Measurements from ENCODE around the gene PSMD11. TPM values are rescaled to one million over a fixed set of nuclear protein-coding genes. Genes with fewer than 3 reads are reported as not detected.

The PSMD11 gene
- total and polyA plus RNA-seq, 2 experiments from 2014 or later, result 44.2 to 158 TPM

- no peak overlapping the region for H3K27ac ChIP-seq
- 94 to 97% methylated on average over 4 of the region's 4 CpGs for WGBS, 2 experiments (ENCODE audit: low coverage in 1 of 2, low lambda C conversion rate in 2 of 2, missing lambda C conversion rate in 2 of 2)
- H3F3A ChIP-seq (ENCODE audit: insufficient read depth), result peaks cover 13% of the 10 kb centered on the region; the same call in 1 of the 2 replicates
- in situ Hi-C loops (cut with MboI), result no loop called here
- no peak overlapping the region for H2AFZ ChIP-seq
- H3K79me2 ChIP-seq (ENCODE audit: insufficient read depth), result no peaks in the 10 kb centered on the region
- no peaks in the 10 kb centered on the region for H3K9me2 ChIP-seq (ENCODE audit: insufficient read depth)
- no peaks in the 10 kb centered on the region for H4K20me1 ChIP-seq (ENCODE audit: insufficient read depth)
- no peaks in the 10 kb centered on the region for H3K36me3 ChIP-seq (ENCODE audit: low read depth)
- peaks cover 13% of the 10 kb centered on the region for H3K4me1 ChIP-seq (ENCODE audit: insufficient read depth)
- H3K4me2 ChIP-seq (ENCODE audit: unreplicated experiment), result no peak overlapping the region
- no peak for DNase-seq
- H3K9ac ChIP-seq, result no peak overlapping the region
- no peaks in the 10 kb centered on the region for H3K27me3 ChIP-seq (replicated peaks; ENCODE audit: insufficient read depth)
- H3K9me3 ChIP-seq (ENCODE audit: low read depth), result no peaks in the 10 kb centered on the region
- no peak overlapping the region for H3K4me3 ChIP-seq
- no peak for TF ChIP-seq EZH2 (IDR thresholded peaks at IDR 0.05; ENCODE audit: insufficient read depth, poor library complexity, severe bottlenecking)
- no peak for TF ChIP-seq EZH2phosphoT487 (IDR thresholded peaks at IDR 0.05; ENCODE audit: insufficient read depth, low read depth)
These were observed 71.5 kb downstream of the PSMD11 start for GRCh38 chr17:32515677-32516383.

- H3K4me1 ChIP-seq (ENCODE audit: insufficient read depth), result peaks cover 13% of the 10 kb centered on the region
- no peaks in the 10 kb centered on the region for H3K9me2 ChIP-seq (ENCODE audit: insufficient read depth)
- H3K4me2 ChIP-seq (ENCODE audit: unreplicated experiment), result no peak overlapping the region
- peaks cover 14% of the 10 kb centered on the region; the same call in 1 of the 2 replicates for H3F3A ChIP-seq (ENCODE audit: insufficient read depth)
- TF ChIP-seq EZH2phosphoT487 (IDR thresholded peaks at IDR 0.05; ENCODE audit: insufficient read depth, low read depth) (no peak), EZH2 (IDR thresholded peaks at IDR 0.05; ENCODE audit: insufficient read depth, poor library complexity, severe bottlenecking) (no peak)
- H2AFZ ChIP-seq, result no peak overlapping the region
- in situ Hi-C loops (cut with MboI), result no loop called here
- WGBS, 2 experiments (ENCODE audit: low coverage in 1 of 2, low lambda C conversion rate in 2 of 2, missing lambda C conversion rate in 2 of 2), result 79 to 80% methylated on average over 2 of the region's 2 CpGs
- no peaks in the 10 kb centered on the region for H3K9me3 ChIP-seq (ENCODE audit: low read depth)
- no peaks in the 10 kb centered on the region for H3K36me3 ChIP-seq (ENCODE audit: low read depth)
- no peak overlapping the region for H3K4me3 ChIP-seq
- no peak for DNase-seq
- H3K27me3 ChIP-seq (replicated peaks; ENCODE audit: insufficient read depth), result no peaks in the 10 kb centered on the region
- H3K79me2 ChIP-seq (ENCODE audit: insufficient read depth), result no peaks in the 10 kb centered on the region
- no peak overlapping the region for H3K27ac ChIP-seq
- no peaks in the 10 kb centered on the region for H4K20me1 ChIP-seq (ENCODE audit: insufficient read depth)
- H3K9ac ChIP-seq, result no peak overlapping the region
These were observed 72.1 kb downstream of the PSMD11 start for GRCh38 chr17:32516450-32516849.

GRCh38 chr17:32516940-32517701 is 72.8 kb downstream of the PSMD11 start:
- Histone ChIP-seq H3K27ac (no peak overlapping the region), H3K9ac (no peak overlapping the region), H3K4me1 (ENCODE audit: insufficient read depth) (peaks cover 13% of the 10 kb centered on the region), H3K9me2 (ENCODE audit: insufficient read depth) (no peaks in the 10 kb centered on the region), H3K9me3 (ENCODE audit: low read depth) (no peaks in the 10 kb centered on the region), H3F3A (ENCODE audit: insufficient read depth) (peaks cover 14% of the 10 kb centered on the region; the same call in 1 of the 2 replicates), H3K4me3 (no peak overlapping the region), H2AFZ (no peak overlapping the region), H3K27me3 (replicated peaks; ENCODE audit: insufficient read depth) (no peaks in the 10 kb centered on the region), H4K20me1 (ENCODE audit: insufficient read depth) (no peaks in the 10 kb centered on the region), H3K79me2 (ENCODE audit: insufficient read depth) (no peaks in the 10 kb centered on the region), H3K4me2 (ENCODE audit: unreplicated experiment) (no peak overlapping the region), H3K36me3 (ENCODE audit: low read depth) (no peaks in the 10 kb centered on the region)
- in situ Hi-C loops (cut with MboI), result no loop called here
- DNase-seq, result no peak
- WGBS, 2 experiments (ENCODE audit: low coverage in 1 of 2, low lambda C conversion rate in 2 of 2, missing lambda C conversion rate in 2 of 2), result 94 to 95% methylated on average over 12 of the region's 12 CpGs
- TF ChIP-seq EZH2 (IDR thresholded peaks at IDR 0.05; ENCODE audit: insufficient read depth, poor library complexity, severe bottlenecking) (no peak), EZH2phosphoT487 (IDR thresholded peaks at IDR 0.05; ENCODE audit: insufficient read depth, low read depth) (no peak)

GRCh38 chr17:32517982-32518381 is 73.7 kb downstream of the PSMD11 start:
- H3K4me1 ChIP-seq (ENCODE audit: insufficient read depth), result peaks cover 13% of the 10 kb centered on the region
- in situ Hi-C loops (cut with MboI), result no loop called here

More at GRCh38 chr17:32517982-32518381, 73.7 kb downstream of the PSMD11 start:
- no peaks in the 10 kb centered on the region for H3K27me3 ChIP-seq (replicated peaks; ENCODE audit: insufficient read depth)
- H3K36me3 ChIP-seq (ENCODE audit: low read depth), result no peaks in the 10 kb centered on the region
- DNase-seq, result no peak
- H3F3A ChIP-seq (ENCODE audit: insufficient read depth), result peaks cover 14% of the 10 kb centered on the region; the same call in 1 of the 2 replicates
- H3K4me2 ChIP-seq (ENCODE audit: unreplicated experiment), result no peak overlapping the region
- H4K20me1 ChIP-seq (ENCODE audit: insufficient read depth), result no peaks in the 10 kb centered on the region
- H3K4me3 ChIP-seq, result no peak overlapping the region
- no peak for TF ChIP-seq EZH2phosphoT487 (IDR thresholded peaks at IDR 0.05; ENCODE audit: insufficient read depth, low read depth)
- no peak for TF ChIP-seq EZH2 (IDR thresholded peaks at IDR 0.05; ENCODE audit: insufficient read depth, poor library complexity, severe bottlenecking)
- no peak overlapping the region for H2AFZ ChIP-seq
- H3K9me3 ChIP-seq (ENCODE audit: low read depth), result no peaks in the 10 kb centered on the region
- WGBS, 2 experiments (ENCODE audit: low coverage in 1 of 2, low lambda C conversion rate in 2 of 2, missing lambda C conversion rate in 2 of 2), result 93 to 99% methylated on average over 7 of the region's 7 CpGs
- H3K9ac ChIP-seq, result no peak overlapping the region
- H3K27ac ChIP-seq, result no peak overlapping the region
- no peaks in the 10 kb centered on the region for H3K9me2 ChIP-seq (ENCODE audit: insufficient read depth)
- H3K79me2 ChIP-seq (ENCODE audit: insufficient read depth), result no peaks in the 10 kb centered on the region

Data from GM23248 (cell line).